GM19455 (cell line): ENCODE results near the gene NCAN.
"Not testable (repeated sequence)": the region's sequence is repeated elsewhere in the genome, so short reads cannot be mapped to it uniquely, and the experiment has no call there.

ENCODE experiments used
- ATAC-seq: cut with Tn5 transposase; IDR thresholded peaks from one replicate; pipeline ENCODE4 v1.9.1; 2021; ENCODE audit not compliant: unreplicated experiment

The NCAN gene

DNA sequence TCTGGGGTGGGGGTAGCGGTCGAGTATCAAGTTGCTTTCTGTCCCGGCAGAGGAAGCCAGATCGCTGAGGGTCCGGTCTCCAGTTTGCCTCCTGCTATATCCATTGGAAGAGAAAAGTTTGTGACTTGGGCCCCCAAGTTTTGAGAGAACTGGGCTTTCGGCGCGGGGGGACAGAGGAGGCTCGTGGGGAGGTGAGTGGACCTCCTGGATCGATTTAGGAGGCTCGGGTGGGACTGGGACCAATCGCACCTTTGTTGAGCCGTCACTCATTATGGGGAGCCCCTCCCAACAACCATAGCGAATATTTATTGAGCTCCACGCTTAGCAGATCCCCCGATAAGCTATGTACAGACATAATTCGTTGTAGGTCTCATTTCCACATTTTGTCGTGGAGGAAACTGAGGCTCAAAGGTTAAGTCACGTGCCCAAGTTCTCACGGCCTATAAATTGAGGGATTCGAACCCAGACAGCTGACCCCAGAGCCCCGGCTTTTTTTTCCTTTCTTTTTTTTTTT lies 18.8 kb upstream of the NCAN start:
- ATAC-seq, result no peak

- no peak for ATAC-seq
These were observed 17.8 kb upstream of the NCAN start for GRCh38 chr19:19193926-19194325.

- ATAC-seq, result no peak
These were observed 9.8 kb upstream of the NCAN start for GRCh38 chr19:19201697-19202630.

- peak; percentile 11 for ATAC-seq
These were observed 9.1 kb upstream of the NCAN start for GRCh38 chr19:19202707-19203011.

GRCh38 chr19:19203012-19203856 lies 8.5 kb upstream of the NCAN start, which contains the start of gene NR2C2AP:
NR2C2AP (minus strand) TSS chr19:19203414; CDS start chr19:19203060, 354 bp downstream.
- ATAC-seq, result peak; percentile 53

DNA sequence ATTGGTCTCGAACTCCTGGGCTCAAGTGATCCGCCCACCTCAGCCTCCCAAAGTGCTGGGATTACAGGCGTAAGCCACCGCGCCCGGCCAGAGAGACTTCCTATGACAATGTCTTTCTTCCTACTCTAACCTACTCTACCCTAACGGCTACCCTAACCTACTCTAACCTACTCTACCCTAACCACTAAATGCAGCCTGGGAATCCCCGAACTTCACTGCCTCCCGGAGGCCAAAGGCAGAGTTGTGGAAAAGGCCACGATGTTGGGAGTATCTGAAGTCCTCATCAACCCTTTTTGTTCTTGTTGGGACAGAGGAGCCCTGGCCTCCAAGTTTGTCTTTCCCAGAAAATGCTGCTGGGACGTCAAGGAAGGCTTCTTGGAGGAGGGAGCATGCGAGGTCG lies 7.6 kb upstream of the NCAN start:
- ATAC-seq, result no peak

DNA sequence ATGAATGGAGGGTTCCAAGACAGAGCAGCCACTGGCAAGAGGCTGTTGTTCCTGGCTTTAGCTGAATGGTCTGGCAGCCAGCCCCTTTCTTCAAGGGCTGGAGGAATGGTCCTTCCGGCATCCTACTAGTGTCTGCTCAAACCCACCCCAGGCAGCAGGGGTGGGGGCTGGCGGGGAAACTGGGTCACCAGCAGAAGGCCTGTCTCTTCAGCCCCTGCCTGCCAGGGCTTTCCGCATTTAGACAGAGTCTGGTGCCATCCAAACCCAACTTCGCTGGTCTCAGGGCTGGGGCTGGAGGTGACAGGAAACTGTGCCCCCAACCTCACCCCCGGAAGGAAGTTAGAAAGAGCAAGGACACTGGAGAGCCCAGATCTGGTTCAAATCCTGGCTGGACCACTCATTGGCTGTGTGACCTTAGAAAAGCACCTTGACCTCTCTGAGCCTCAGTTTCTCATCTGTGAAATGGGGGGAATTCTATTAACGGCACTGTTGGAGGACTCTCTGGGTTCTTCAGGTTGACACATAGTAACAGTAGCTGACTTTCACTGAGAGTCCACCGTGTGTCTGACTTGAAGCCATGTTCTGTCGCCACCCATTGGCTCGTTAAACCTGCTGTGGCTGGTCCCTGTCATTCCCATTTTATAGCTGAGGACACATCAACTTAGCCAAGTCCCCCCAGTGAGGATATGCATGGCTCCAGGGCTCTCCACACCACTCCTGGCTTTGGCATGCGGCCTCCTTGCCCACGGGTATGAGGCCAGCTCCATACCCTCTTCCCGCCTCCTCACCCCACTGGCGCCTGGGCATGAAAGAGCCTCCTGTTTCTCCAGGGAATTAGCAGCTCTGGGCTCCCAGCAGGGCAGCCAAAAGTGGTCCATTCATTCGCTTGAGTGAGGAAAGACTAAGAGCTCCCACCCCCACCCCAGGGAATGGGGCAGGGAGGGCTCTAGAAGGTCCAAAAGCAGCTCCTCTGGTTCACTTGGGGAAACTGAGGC lies 6.0 kb upstream of the NCAN start:
- no peak for ATAC-seq

DNA sequence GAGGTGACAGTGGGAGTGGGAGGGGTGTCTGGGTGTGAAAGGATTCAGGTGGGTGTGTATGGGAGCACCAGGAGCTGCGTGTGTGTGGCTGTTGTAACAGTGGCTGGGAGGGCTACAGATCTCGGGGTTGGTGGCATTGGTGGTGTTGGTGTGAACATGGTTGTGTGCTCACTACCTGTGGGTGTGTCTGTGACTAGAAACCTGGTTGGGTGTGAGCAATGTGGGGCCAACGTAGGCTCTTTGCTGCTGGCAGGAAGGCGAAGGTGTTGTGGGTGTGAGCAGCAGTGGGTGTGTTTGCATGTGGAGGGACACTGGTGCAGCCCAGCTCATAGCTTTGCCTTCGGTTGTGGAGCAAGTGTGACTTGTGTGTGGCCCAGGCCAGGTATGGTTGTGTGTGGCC lies 4.8 kb upstream of the NCAN start:
- no peak for ATAC-seq

DNA sequence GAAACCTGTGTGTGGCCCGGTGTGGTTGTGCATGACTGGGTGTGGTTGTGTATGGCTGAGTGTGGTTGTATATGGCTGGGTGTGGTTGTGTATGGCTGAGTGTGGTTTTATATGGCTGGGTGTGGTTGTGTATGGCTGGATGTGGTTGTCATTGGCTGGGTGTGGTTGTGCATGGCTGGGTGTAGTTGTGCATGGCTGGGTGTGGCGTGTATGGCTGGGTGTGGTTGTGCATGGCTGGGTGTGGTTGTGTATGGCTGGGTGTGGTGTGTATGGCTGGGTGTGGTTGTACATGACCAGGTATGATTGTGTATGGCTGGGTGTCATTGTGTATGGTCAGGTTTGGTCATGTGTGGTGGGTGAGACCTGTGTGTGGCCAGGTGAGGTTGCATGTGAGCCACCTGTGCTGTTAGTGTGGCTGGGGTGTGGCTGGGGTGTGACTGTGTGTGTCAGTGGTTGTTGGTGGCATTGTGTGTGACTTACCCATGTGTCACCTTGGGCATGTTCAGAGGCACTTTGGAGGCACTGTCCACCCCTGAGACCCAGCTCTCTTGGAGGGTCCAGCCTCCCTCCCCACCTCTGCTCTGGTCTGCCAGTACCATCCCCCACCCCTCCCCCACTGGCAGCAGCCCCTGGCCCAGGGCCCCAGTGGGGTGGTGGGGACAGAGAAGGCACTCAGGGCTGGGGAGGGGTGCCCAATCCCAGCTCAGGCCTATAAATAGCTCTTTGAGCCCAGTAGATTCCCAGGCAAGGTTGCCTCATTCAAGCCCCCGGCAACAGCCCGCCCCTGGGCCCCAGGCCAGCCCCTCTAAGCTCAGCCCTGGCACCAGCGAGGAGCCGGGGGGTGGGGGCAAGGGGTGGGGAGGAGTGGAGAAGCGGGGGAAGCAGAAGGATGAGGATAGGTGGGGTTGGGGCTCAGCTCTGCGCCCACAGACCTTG lies 3.9 kb upstream of the NCAN start:
- ATAC-seq, result no peak

DNA sequence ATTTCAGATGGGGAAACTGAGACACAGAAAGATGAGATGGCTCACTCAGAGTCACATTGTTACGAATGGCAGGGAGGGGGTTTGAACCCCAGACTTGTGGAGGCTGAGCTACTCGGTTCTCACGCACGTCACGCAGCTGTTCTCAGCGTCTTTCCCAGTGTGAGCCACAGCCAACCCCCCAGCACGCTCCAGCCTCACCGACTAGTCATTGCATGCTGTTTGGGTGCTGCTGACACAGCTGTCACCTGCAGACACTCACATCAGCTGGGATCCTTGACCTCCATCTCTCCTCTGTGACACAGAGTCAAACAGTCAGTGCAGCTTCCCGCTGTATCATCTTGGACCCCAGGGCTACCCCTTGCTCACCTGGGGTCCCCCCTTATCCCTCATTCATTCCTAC lies 2.4 kb upstream of the NCAN start:
- ATAC-seq, result no peak

GRCh38 chr19:19212916-19213315 lies 1.2 kb downstream of the NCAN start:
- ATAC-seq, result no peak

GRCh38 chr19:19213426-19214158 lies 1.8 kb downstream of the NCAN start:
- ATAC-seq, result no peak

- ATAC-seq, result no peak
These were observed 2.4 kb downstream of the NCAN start for GRCh38 chr19:19214159-19214490.

DNA sequence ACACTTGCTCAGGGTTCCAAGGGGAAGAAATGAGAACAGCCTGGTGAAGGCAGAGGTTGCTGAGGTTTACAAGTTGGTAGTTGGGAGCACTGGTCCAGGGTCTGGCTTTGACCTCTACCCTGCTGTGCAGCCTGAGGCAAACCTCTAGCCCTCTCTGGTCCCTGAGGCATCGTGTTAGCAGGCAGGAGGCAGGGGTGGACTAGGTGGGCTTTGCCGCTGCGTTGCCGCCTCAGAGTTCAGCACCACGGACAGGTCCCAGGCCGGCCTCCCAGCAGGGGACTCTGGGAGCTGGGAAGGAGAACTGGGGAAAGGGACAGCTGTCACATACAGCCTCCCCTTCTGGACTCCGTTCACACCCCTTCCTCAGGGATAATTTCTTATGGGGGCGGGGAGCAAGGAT lies 3.1 kb downstream of the NCAN start:
- ATAC-seq, result no peak

GRCh38 chr19:19215792-19216191 lies 4.0 kb downstream of the NCAN start:
- ATAC-seq, result no peak

GRCh38 chr19:19217099-19217498 lies 5.3 kb downstream of the NCAN start:
- no peak for ATAC-seq

DNA sequence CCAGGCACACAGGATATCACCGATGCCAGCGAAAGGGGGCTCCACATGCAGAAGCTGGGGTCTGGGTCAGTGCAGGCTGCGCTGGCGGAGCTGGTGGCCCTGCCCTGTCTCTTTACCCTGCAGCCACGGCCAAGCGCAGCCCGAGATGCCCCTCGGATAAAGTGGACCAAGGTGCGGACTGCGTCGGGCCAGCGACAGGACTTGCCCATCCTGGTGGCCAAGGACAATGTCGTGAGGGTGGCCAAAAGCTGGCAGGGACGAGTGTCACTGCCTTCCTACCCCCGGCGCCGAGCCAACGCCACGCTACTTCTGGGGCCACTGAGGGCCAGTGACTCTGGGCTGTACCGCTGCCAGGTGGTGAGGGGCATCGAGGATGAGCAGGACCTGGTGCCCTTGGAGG lies 7.2 kb downstream of the NCAN start:
- ATAC-seq, result no peak

- ATAC-seq, result not testable (repeated sequence)
These were observed 9.2 kb downstream of the NCAN start for GRCh38 chr19:19221000-19221399.

DNA sequence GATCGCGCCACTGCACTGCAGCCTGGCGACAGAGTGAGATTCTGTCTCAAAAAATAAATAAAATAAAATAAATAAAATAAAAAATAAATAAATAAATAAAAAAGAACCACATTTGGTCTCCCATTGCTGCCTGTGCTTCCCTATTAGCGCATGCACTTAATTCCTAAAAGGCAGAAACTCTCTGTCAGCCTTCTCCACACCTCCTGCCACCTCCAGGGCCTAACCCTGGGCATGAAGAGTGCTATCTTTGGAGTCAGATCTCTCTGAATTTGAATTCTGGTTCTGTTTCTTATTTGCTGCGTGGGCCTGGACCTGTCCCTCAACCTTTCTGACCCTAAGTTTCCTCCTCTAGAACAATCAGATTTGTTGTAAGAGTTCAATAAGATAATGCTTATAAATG lies 11.3 kb downstream of the NCAN start:
- no peak for ATAC-seq
